Measurements from ENCODE around the gene HSPB2. TPM values are rescaled to one million over a fixed set of nuclear protein-coding genes. Genes with fewer than 3 reads are reported as not detected.

HSPB2 gene
- total and polyA plus RNA-seq, 2 of the 4 experiments (the other 2 are of a cell fraction): 0.18 to 0.55 TPM

DNA sequence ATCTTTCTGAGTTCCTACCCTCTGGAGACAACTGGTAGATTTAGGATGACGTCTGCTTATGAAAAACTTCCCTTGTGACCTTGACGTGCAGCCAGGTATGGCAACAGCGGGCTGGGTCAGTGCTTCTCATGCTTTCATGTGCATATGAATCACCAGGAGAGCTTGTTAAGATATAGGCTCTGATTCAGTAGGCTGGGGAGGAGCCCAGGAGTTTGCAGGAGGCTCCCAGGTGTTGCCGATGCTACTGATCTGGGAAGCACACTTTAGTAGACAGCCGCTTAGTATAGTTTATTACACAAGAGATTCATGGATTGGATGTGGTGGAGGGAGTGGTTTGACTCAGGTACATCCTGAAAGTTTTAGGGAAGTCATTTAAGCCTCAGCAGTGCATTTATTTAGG lies 48.4 kb downstream of the HSPB2 start:
- Histone ChIP-seq H3K18ac (ENCODE audit: low read depth, low read length) (no peak overlapping the region), H2AK5ac (ENCODE audit: low read depth, low read length) (no peak overlapping the region), H2AK9ac (replicated peaks; ENCODE audit: low read depth, low read length, poor library complexity) (no peak overlapping the region), H3K27me3 (ENCODE audit: control insufficient read depth, insufficient read depth, low read length) (no peaks in the 10 kb centered on the region), H3K23ac (ENCODE audit: low read depth, low read length) (no peak overlapping the region), H3K4me2 (ENCODE audit: low read depth, low read length) (no peak overlapping the region), H3K9me3 (ENCODE audit: control insufficient read depth, insufficient read depth, low read length) (no peaks in the 10 kb centered on the region), H3K36me3 (ENCODE audit: control insufficient read depth, insufficient read depth, low read length) (peaks cover 3% of the 10 kb centered on the region), H4K8ac (ENCODE audit: low read depth in 2 of 2, low read length in 2 of 2) (no peak overlapping the region), H3K27ac (ENCODE audit: insufficient read depth, low read length) (no peak overlapping the region), H4K5ac (ENCODE audit: low read depth, low read length) (no peak overlapping the region), H2BK120ac (ENCODE audit: low read depth, low read length) (no peak overlapping the region), H3K4ac (ENCODE audit: low read depth, low read length) (no peak overlapping the region), H2BK5ac (ENCODE audit: low read depth, low read length, poor library complexity, severe bottlenecking) (no peak overlapping the region), H4K20me1 (ENCODE audit: insufficient read depth, low read length) (no peaks in the 10 kb centered on the region), H3K4me1 (ENCODE audit: control insufficient read depth, insufficient read depth, low read length) (no peaks in the 10 kb centered on the region), H3K9me1 (ENCODE audit: insufficient read depth, low read length) (no peaks in the 10 kb centered on the region), H3K14ac (replicated peaks; ENCODE audit: low read depth, low read length) (no peak overlapping the region), H2BK15ac (ENCODE audit: low read depth, low read length) (no peak overlapping the region), H3K56ac (ENCODE audit: extremely low read depth, insufficient read depth, low read length) (no peak overlapping the region), H3K4me3 (ENCODE audit: insufficient read depth, low read depth, low read length) (no peak overlapping the region), H3K9ac (ENCODE audit: low read depth, low read length) (no peak overlapping the region), H4K91ac (ENCODE audit: insufficient read depth, low read depth, low read length) (no peak overlapping the region), H2AFZ (replicated peaks; ENCODE audit: low read length, poor library complexity) (no peak overlapping the region), H2BK20ac (ENCODE audit: low read depth, low read length) (no peak overlapping the region), H3K79me1 (ENCODE audit: low read depth in 1 of 2, low read length in 2 of 2) (no peaks in the 10 kb centered on the region; a peak in 2 of 4 replicates)
- no peak for DNase-seq
- TF ChIP-seq SMC3 (IDR thresholded peaks at IDR 0.05; ENCODE audit: low read depth, low read length): no peak
- intact Hi-C loops (cut with micrococcal nuclease) (no loop called here), dilution Hi-C loops (cut with HindIII; ENCODE audit: low sequenced_read_pairs, unreplicated experiment) (no loop called here), in situ Hi-C loops (cut with MboI; ENCODE audit: low sequenced_read_pairs) (no loop called here)
- no TSS peak for BruUV-seq (replicated peaks)
- ATAC-seq (ENCODE audit: low read depth): no peak
- CTCF ChIA-PET: no interaction called here
- WGBS, 2 experiments (ENCODE audit: extremely low coverage in 2 of 2, insufficient read length in 1 of 2): 75% methylated on average over 2 of the region's 5 CpGs; no CpG with 5 or more reads in 1 of the 2 experiments
- POLR2A ChIA-PET (ENCODE audit: unreplicated experiment): no interaction called here

All from IMR-90 (cell line).